K562 treated with DMSO at 1 percent for 4 hours (cell line): ENCODE results near the gene P2RX4. TPM values are rescaled to one million over a fixed set of nuclear protein-coding genes. Genes with fewer than 3 reads are reported as not detected.

Experiments
- total RNA-seq: library from RNA; unstranded; fragments of 300-600 nt; gene quantifications from 2 replicates; pipeline ENCODE4 v1.2.3, GENCODE V29; 2022; ENCODE audit not compliant: insufficient read depth

P2RX4 gene, protein sequence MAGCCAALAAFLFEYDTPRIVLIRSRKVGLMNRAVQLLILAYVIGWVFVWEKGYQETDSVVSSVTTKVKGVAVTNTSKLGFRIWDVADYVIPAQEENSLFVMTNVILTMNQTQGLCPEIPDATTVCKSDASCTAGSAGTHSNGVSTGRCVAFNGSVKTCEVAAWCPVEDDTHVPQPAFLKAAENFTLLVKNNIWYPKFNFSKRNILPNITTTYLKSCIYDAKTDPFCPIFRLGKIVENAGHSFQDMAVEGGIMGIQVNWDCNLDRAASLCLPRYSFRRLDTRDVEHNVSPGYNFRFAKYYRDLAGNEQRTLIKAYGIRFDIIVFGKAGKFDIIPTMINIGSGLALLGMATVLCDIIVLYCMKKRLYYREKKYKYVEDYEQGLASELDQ
- 58.7 and 64.3 TPM in 2 replicates for total RNA-seq

DNA sequence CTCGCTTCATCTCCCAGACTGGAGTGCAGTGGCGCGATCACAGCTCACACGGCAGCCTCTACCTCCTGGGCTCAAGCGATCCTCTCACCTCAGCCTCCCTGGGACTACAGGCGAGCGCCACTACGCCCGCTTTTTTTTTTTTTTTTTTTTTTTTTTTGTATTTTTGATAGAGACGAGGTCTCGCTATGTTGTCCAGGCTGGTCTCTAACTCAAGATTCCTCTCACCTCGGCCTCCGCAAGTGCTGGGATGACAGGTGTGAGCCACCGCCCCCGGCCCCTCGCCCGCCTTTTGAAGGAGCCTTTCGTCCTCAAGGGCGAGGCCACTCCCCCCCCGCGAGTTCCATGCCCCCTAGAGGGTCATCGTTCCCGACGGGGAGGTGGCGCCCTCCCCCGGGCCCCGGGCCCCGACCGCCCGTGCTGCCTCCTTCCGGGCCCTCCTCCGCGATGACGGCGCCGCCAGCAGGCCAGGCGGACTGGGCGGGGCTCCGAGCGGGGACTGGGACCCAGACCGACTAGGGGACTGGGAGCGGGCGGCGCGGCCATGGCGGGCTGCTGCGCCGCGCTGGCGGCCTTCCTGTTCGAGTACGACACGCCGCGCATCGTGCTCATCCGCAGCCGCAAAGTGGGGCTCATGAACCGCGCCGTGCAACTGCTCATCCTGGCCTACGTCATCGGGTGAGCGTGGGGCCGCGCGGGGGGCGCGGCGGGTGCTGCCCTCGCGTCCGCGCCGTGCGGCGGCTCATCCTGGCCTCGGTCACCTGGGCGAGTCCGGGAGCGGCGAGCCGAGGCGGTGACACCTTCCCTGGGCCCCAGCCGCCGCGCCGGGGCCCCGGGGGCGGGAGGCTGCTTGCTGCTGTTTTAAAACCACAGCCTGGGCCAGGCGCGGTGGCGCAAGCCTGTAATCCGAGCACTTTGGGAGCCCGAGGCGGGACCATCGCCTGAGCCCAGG lies at the start of gene P2RX4:
P2RX4 (plus strand) TSS at position 506 of the 949 bp plus-strand sequence; CDS start at position 542, 36 bp downstream.

Other genes with a start within 250 kb of the P2RX4 start
- not detected in 2 replicates for gene HNF1A, start 231.6 kb upstream of the P2RX4 start, total RNA-seq
- 4.9 and 6.1 TPM in 2 replicates for gene C12orf43, start 193.6 kb upstream of the P2RX4 start, total RNA-seq
- not detected in 2 replicates for gene OASL, start 170.9 kb upstream of the P2RX4 start, total RNA-seq
- gene P2RX7, start 77.3 kb upstream of the P2RX4 start, total RNA-seq = 9.2 and 17.8 TPM in 2 replicates
- 18.5 and 21.9 TPM in 2 replicates for gene CAMKK2, start 86.6 kb downstream of the P2RX4 start, total RNA-seq
- 110 and 132 TPM in 2 replicates for gene ANAPC5, start 142.3 kb downstream of the P2RX4 start, total RNA-seq
- 27.1 and 31.3 TPM in 2 replicates for gene RNF34, start 190.0 kb downstream of the P2RX4 start, total RNA-seq